ENCODE measurements around the gene RTN1. TPM values are rescaled to one million over a fixed set of nuclear protein-coding genes. Genes with fewer than 3 reads are reported as not detected.

The RTN1 gene
- total RNA-seq, 1 experiment from 2014 or later = 1.1 TPM

- no peak overlapping the region for H3K27ac Mint-ChIP-seq
- H3K9me3 Mint-ChIP-seq = no peaks in the 10 kb centered on the region
- H3K4me3 Mint-ChIP-seq = no peak overlapping the region
- no peak for DNase-seq (ENCODE audit: low spot score)
- no peaks in the 10 kb centered on the region for H3K4me1 Mint-ChIP-seq
- POLR2A ChIA-PET = no interaction called here
- ATAC-seq = no peak
- no peaks in the 10 kb centered on the region for H3K36me3 Mint-ChIP-seq
- TF ChIP-seq CBFB (CRISPR knock-in tag; IDR thresholded peaks at IDR 0.05; ENCODE audit: low read depth) = no peak
- TF ChIP-seq NR3C1 (CRISPR knock-in tag; conservative IDR thresholded peaks at IDR 0.05; ENCODE audit: low read depth) = no peak
- no peak for TF ChIP-seq E2F4 (CRISPR knock-in tag; IDR thresholded peaks at IDR 0.05; ENCODE audit: borderline replicate concordance, low read depth)
- no peak for TF ChIP-seq MYBL2 (CRISPR knock-in tag; IDR thresholded peaks at IDR 0.05)
- no peak for TF ChIP-seq NFYB (CRISPR knock-in tag; conservative IDR thresholded peaks at IDR 0.05; ENCODE audit: low read depth)
- no peak for TF ChIP-seq ZNF423 (CRISPR knock-in tag; IDR thresholded peaks at IDR 0.05)
- TF ChIP-seq NR1H2 (CRISPR knock-in tag; IDR thresholded peaks at IDR 0.05) = no peak
- TF ChIP-seq ELF4 (CRISPR knock-in tag; IDR thresholded peaks at IDR 0.05; ENCODE audit: low read depth) = no peak
- TF ChIP-seq MAX (CRISPR knock-in tag; IDR thresholded peaks at IDR 0.05) = no peak
- TF ChIP-seq, protein P1, sequence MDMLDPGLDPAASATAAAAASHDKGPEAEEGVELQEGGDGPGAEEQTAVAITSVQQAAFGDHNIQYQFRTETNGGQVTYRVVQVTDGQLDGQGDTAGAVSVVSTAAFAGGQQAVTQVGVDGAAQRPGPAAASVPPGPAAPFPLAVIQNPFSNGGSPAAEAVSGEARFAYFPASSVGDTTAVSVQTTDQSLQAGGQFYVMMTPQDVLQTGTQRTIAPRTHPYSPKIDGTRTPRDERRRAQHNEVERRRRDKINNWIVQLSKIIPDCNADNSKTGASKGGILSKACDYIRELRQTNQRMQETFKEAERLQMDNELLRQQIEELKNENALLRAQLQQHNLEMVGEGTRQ (CRISPR knock-in tag; IDR thresholded peaks at IDR 0.05) = no peak
- no peak for TF ChIP-seq ZNF232 (CRISPR knock-in tag; IDR thresholded peaks at IDR 0.05)
- TF ChIP-seq PRRX2 (CRISPR knock-in tag; IDR thresholded peaks at IDR 0.05) = no peak
- TF ChIP-seq ESRRA (CRISPR knock-in tag; IDR thresholded peaks at IDR 0.05; ENCODE audit: borderline replicate concordance) = no peak
- TF ChIP-seq EMX1 (CRISPR knock-in tag; IDR thresholded peaks at IDR 0.05) = no peak
- no peak for TF ChIP-seq CTCF (IDR thresholded peaks at IDR 0.05)
- TF ChIP-seq SOX15 (CRISPR knock-in tag; IDR thresholded peaks at IDR 0.05) = no peak
- no peak for TF ChIP-seq ZNF138 (CRISPR knock-in tag; conservative IDR thresholded peaks at IDR 0.05)
- TF ChIP-seq ZNF396 (CRISPR knock-in tag; IDR thresholded peaks at IDR 0.05; ENCODE audit: borderline replicate concordance) = no peak
- TF ChIP-seq FOXP1 (CRISPR knock-in tag; IDR thresholded peaks at IDR 0.05; ENCODE audit: borderline replicate concordance) = no peak
- no peak for TF ChIP-seq ZNF532 (CRISPR knock-in tag; IDR thresholded peaks at IDR 0.05; ENCODE audit: borderline replicate concordance)
- CTCF ChIA-PET = interaction anchor here (1.1 kb wide), 1 partner anchor 209 kb away, joined by 3 read pairs; the partner anchor contains the start of gene LRRC9
- H3K27me3 Mint-ChIP-seq (ENCODE audit: low read depth) = no peaks in the 10 kb centered on the region
Measured at GRCh38 chr14:59711080-59711479, 159.5 kb downstream of the RTN1 start.

All from WTC11 (cell line).